Thyroid gland (tissue), 4 donors: ENCODE results near the gene DIP2B.

Experiments used
- POLR2A ChIP-seq, 2 donors: fragments of 450-650 bp; IDR thresholded peaks; one replicate each; pipeline ENCODE4 v1.6.1; 2017; ENCODE audit warnings: antibody characterized with exemption in 2 of 2, mild to moderate bottlenecking in 2 of 2, moderate library complexity in 1 of 2
- TF ChIP-seq, protein P1 (sequence below), 6 experiments: fragments of 200-600 bp in 3 of 6; fragments of 450-650 bp in 3 of 6; sonication (generic) in 3 of 6; IDR thresholded peaks; one replicate each; pipeline ENCODE4 v1.5.1; 2016 to 2019; ENCODE audit warnings: antibody characterized with exemption in 6 of 6, mild to moderate bottlenecking in 2 of 6, inconsistent platforms in 1 of 6, moderate library complexity in 1 of 6

DNA sequence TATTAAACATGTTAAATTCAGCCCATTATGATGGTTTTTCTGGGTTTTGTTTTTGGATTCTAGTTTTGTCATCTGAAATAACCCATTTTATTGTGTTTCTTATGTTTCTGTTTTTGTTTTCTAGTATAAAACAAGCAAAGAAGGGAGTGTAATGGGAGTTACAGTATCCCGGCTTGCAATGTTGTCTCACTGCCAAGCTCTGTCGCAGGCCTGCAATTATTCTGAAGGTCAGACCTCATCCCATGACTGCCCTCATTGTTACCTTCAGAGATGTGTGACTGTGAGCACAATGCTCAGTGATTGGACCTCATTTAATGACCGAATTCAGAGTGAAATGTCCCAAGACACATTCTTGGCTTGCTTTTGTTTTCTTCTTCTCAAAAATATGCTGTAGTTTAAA is 186.1 kb downstream of the DIP2B start:
- TF ChIP-seq, protein P1, sequence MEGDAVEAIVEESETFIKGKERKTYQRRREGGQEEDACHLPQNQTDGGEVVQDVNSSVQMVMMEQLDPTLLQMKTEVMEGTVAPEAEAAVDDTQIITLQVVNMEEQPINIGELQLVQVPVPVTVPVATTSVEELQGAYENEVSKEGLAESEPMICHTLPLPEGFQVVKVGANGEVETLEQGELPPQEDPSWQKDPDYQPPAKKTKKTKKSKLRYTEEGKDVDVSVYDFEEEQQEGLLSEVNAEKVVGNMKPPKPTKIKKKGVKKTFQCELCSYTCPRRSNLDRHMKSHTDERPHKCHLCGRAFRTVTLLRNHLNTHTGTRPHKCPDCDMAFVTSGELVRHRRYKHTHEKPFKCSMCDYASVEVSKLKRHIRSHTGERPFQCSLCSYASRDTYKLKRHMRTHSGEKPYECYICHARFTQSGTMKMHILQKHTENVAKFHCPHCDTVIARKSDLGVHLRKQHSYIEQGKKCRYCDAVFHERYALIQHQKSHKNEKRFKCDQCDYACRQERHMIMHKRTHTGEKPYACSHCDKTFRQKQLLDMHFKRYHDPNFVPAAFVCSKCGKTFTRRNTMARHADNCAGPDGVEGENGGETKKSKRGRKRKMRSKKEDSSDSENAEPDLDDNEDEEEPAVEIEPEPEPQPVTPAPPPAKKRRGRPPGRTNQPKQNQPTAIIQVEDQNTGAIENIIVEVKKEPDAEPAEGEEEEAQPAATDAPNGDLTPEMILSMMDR (IDR thresholded peaks at IDR 0.05) = no peak
- no peak for TF ChIP-seq POLR2A (IDR thresholded peaks at IDR 0.05)
